ENCODE data around the gene ZNF724. TPM values are rescaled to one million over a fixed set of nuclear protein-coding genes. Genes with fewer than 3 reads are reported as not detected.
A peak's percentile ranks its signal among the peaks of the same experiment; 100 is the strongest.
"Not testable (repeated sequence)": the region's sequence is repeated elsewhere in the genome, so short reads cannot be mapped to it uniquely, and the experiment has no call there.

Gene ZNF724
- total RNA-seq, 1 donor from 2014 or later = 3.4 TPM

DNA sequence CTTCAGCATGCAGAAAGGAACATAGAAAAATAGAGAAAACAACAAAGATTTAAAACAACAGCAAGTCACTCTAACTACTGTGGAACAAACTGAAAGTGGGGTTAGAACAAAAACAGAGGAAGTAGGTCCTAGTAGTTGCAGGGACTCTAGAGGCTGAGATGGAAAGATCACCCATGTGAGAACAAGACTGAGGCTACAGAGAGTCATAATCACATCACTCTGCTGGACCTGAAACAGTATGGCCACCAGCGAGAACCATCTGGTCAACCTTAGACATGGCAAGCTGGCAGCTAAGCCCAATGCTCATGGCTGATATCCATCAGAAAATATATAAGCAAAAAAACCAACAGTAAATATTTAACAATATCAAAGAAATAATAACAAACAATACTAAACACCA is 35.8 kb upstream of the ZNF724 start:
- H3K4me1 Mint-ChIP-seq (ENCODE audit: unreplicated experiment) = no peaks in the 10 kb centered on the region
- peaks cover 27% of the 10 kb centered on the region for H3K9me3 Mint-ChIP-seq (ENCODE audit: unreplicated experiment)
- no peak for DNase-seq (ENCODE audit: extremely low spot score, unreplicated experiment)
- TF ChIP-seq, protein P1, sequence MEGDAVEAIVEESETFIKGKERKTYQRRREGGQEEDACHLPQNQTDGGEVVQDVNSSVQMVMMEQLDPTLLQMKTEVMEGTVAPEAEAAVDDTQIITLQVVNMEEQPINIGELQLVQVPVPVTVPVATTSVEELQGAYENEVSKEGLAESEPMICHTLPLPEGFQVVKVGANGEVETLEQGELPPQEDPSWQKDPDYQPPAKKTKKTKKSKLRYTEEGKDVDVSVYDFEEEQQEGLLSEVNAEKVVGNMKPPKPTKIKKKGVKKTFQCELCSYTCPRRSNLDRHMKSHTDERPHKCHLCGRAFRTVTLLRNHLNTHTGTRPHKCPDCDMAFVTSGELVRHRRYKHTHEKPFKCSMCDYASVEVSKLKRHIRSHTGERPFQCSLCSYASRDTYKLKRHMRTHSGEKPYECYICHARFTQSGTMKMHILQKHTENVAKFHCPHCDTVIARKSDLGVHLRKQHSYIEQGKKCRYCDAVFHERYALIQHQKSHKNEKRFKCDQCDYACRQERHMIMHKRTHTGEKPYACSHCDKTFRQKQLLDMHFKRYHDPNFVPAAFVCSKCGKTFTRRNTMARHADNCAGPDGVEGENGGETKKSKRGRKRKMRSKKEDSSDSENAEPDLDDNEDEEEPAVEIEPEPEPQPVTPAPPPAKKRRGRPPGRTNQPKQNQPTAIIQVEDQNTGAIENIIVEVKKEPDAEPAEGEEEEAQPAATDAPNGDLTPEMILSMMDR (IDR thresholded peaks at IDR 0.05) = no peak
- H3K27ac Mint-ChIP-seq (ENCODE audit: unreplicated experiment) = no peak overlapping the region
- no peak overlapping the region for H3K4me3 Mint-ChIP-seq (ENCODE audit: unreplicated experiment)
- H3K36me3 Mint-ChIP-seq (ENCODE audit: unreplicated experiment) = no peaks in the 10 kb centered on the region
- H3K27me3 Mint-ChIP-seq (ENCODE audit: unreplicated experiment) = no peaks in the 10 kb centered on the region

DNA sequence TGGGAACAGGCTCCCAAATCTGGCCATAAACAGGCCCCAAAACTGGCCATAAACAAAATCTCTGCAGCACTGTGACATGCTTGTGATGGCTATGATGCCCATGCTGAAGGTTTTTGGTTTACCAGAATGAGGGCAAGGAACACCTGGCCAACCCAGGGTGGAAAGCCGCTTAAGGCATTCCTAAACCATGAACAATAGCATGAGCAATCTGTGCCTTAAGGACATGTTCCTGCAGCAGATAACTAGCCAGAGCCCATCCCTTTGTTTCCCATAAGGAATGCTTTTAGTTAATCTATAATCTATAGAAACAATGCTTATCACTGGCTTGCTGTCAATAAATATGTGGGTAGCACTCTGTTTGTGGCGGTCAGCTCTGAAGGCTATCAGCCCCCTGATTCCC is 35.1 kb upstream of the ZNF724 start:
- H3K36me3 Mint-ChIP-seq (ENCODE audit: unreplicated experiment); H3K27me3 Mint-ChIP-seq (ENCODE audit: unreplicated experiment); H3K27ac Mint-ChIP-seq (ENCODE audit: unreplicated experiment); H3K4me3 Mint-ChIP-seq (ENCODE audit: unreplicated experiment); H3K4me1 Mint-ChIP-seq (ENCODE audit: unreplicated experiment); DNase-seq (ENCODE audit: extremely low spot score, unreplicated experiment): not testable (repeated sequence)
- H3K9me3 Mint-ChIP-seq (ENCODE audit: unreplicated experiment) = peaks cover 27% of the 10 kb centered on the region

DNA sequence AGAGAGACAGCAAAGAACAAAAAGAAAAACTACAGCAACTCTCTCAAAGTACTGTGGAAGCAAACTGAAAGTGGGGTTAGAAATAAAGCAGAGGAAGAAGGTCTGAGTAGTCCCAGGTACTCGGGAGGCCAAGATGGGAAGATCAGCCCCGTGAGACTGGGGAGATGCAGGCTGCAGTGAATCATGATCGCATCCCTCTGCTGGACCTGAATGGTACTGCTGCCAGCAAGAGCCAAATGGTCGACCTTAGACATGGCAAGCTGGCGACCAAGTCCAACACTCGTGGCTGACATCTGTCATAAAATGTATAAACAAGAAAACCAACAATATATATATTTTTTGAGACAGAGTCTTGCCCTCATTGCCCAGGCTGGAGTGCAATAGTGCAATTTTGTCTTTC is 33.7 kb upstream of the ZNF724 start:
- H3K9me3 Mint-ChIP-seq (ENCODE audit: unreplicated experiment) = peaks cover 27% of the 10 kb centered on the region
- H3K27ac Mint-ChIP-seq (ENCODE audit: unreplicated experiment) = no peak overlapping the region
- no peaks in the 10 kb centered on the region for H3K27me3 Mint-ChIP-seq (ENCODE audit: unreplicated experiment)
- no peaks in the 10 kb centered on the region for H3K4me1 Mint-ChIP-seq (ENCODE audit: unreplicated experiment)
- DNase-seq (ENCODE audit: extremely low spot score, unreplicated experiment) = no peak
- no peak overlapping the region for H3K4me3 Mint-ChIP-seq (ENCODE audit: unreplicated experiment)
- TF ChIP-seq, protein P1 (IDR thresholded peaks at IDR 0.05) = peak; percentile 46
- H3K36me3 Mint-ChIP-seq (ENCODE audit: unreplicated experiment) = no peaks in the 10 kb centered on the region

DNA sequence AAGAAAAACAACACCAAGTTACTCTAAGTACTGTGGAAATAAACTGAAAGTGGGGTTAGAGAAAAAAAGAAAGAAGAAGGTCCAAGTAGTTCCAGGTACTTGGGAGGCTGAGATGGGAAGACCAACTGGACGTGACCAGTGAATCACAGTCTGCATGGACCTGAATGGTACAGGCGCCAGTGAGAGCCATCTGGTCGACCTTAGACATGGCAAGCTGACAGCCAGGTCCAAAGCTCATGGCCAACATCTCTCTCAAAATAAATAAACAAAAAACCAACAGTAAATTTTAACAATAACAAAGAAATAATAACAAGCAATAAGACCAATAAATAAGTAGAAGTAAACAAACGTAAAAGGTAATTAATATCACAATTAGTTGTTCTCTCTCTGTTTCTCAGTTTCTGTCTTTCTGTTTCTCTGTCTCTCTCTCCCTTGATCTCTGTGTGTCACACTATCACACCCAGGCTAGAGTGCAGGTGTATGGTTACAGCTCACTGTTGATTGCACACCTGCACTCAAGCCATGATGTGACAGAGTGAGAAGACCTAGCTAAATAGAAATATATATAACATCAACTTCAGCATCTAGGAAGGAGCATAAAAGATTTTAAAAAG is 31.6 kb upstream of the ZNF724 start:
- Mint-ChIP-seq H3K27ac (ENCODE audit: unreplicated experiment) (no peak overlapping the region), H3K4me1 (ENCODE audit: unreplicated experiment) (no peaks in the 10 kb centered on the region), H3K27me3 (ENCODE audit: unreplicated experiment) (no peaks in the 10 kb centered on the region), H3K36me3 (ENCODE audit: unreplicated experiment) (no peaks in the 10 kb centered on the region), H3K9me3 (ENCODE audit: unreplicated experiment) (peaks cover 20% of the 10 kb centered on the region), H3K4me3 (ENCODE audit: unreplicated experiment) (no peak overlapping the region)
- DNase-seq (ENCODE audit: extremely low spot score, unreplicated experiment) = no peak
- TF ChIP-seq, protein P1 (IDR thresholded peaks at IDR 0.05) = no peak

DNA sequence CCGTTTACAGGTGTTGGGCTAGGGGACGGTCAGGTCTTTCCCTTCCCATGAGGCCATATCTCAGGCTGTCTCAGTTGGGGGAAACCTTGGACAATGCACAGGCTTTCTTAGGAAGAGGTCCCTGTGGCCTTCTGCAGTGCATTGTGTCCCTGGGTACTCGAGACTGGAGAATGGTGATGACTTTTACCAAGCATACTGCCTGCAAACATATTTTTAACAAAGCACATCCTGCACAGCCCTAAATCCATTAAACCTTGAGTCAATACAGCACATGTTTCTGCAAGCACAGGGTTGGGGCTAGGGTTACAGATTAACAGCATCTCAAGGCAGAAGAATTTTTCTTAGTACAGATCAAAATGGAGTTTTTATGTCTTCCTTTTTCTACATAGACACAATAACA is 27.9 kb upstream of the ZNF724 start:
- H3K27me3 Mint-ChIP-seq (ENCODE audit: unreplicated experiment); H3K4me3 Mint-ChIP-seq (ENCODE audit: unreplicated experiment); H3K4me1 Mint-ChIP-seq (ENCODE audit: unreplicated experiment); DNase-seq (ENCODE audit: extremely low spot score, unreplicated experiment); H3K27ac Mint-ChIP-seq (ENCODE audit: unreplicated experiment); H3K9me3 Mint-ChIP-seq (ENCODE audit: unreplicated experiment); H3K36me3 Mint-ChIP-seq (ENCODE audit: unreplicated experiment): not testable (repeated sequence)

DNA sequence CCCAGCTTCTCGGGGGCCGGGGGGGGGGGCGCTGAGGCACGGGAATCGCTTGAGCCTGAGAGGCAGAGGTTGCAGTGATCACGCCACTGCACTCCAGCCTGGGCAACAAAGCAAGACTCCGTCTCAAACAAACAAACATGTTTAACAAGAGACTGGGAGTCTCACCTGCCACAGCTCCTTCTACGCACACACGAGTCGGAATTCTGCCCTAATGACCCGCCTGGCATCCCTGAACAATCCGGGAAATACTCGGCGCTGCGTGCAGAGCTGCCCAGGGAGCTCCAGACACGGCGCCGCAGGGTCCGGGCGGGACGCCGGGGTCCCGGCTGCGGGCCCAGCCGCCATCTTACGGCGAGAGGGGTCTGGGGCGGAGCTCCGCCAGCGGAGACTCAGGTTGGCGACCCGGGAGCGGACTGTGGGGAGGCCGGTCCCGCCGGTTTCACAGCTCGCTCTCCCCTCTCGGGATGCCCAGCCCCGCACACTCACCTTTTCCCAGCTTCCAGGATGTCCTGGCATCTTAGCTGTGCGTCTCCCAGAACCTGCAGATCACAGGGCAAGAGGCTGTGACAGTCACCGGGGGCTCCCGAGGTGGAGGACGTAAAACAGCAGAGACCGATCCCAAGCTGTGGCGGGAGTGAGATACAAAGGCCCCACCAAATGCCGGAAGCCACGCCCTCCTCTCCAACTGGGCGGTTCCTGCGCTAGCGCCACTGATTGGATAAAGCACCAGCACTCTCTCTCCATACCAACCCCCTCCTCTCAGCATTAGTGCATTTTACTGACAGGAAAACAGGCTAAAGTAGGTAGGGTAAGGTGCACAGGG is 23.6 kb upstream of the ZNF724 start:
- no peaks in the 10 kb centered on the region for H3K9me3 Mint-ChIP-seq (ENCODE audit: unreplicated experiment)
- peak; percentile 94 for DNase-seq (ENCODE audit: extremely low spot score, unreplicated experiment)

More for the DNA sequence above, 23.6 kb upstream of the ZNF724 start:
- H3K4me1 Mint-ChIP-seq (ENCODE audit: unreplicated experiment) = peaks cover 14% of the 10 kb centered on the region
- peak overlapping the region; percentile 90 for H3K27ac Mint-ChIP-seq (ENCODE audit: unreplicated experiment)
- TF ChIP-seq, protein P1 (IDR thresholded peaks at IDR 0.05) = no peak
- H3K27me3 Mint-ChIP-seq (ENCODE audit: unreplicated experiment) = no peaks in the 10 kb centered on the region
- H3K36me3 Mint-ChIP-seq (ENCODE audit: unreplicated experiment) = peaks cover 16% of the 10 kb centered on the region
- H3K4me3 Mint-ChIP-seq (ENCODE audit: unreplicated experiment) = peak overlapping the region; percentile 93

All from osteocyte (in vitro differentiated cells).